Loucy (cell line): Measurements from ENCODE around the gene SYNDIG1.
"Not testable (repeated sequence)": the region's sequence is repeated elsewhere in the genome, so short reads cannot be mapped to it uniquely, and the experiment has no call there.

Experiments
- H2AFZ ChIP-seq: fragments of 200-600 bp; sonication (generic); 2 replicates; pipeline ENCODE4 v1.6.0; 2016; ENCODE audit warnings: antibody characterized with exemption, mild to moderate bottlenecking, low read length, moderate library complexity
- H3F3A ChIP-seq: fragments of 200-600 bp; 2 replicates; pipeline ENCODE4 v1.6.0; 2016; ENCODE audit warnings: antibody characterized with exemption, low read depth, mild to moderate bottlenecking
- H3K27me3 ChIP-seq: fragments of 200-600 bp; sonication (generic); 2 replicates; pipeline ENCODE4 v1.6.1; 2014; ENCODE audit warnings: low read length, mild to moderate bottlenecking; ENCODE audit not compliant: insufficient read depth, poor library complexity, severe bottlenecking
- H3K36me3 ChIP-seq: fragments of 200-600 bp; sonication (generic); 2 replicates; pipeline ENCODE4 v1.6.1; 2016; ENCODE audit warnings: low read length; ENCODE audit not compliant: insufficient read depth
- H3K4me1 ChIP-seq: fragments of 200-600 bp; sonication (generic); 2 replicates; pipeline ENCODE4 v1.5.1; 2014; ENCODE audit warnings: low read length, mild to moderate bottlenecking; ENCODE audit not compliant: insufficient read depth, poor library complexity, severe bottlenecking
- H3K4me2 ChIP-seq: fragments of 200-600 bp; sonication (generic); 2 replicates; pipeline ENCODE4 v1.6.0; 2014; ENCODE audit warnings: antibody characterized with exemption, low read length, low read depth, mild to moderate bottlenecking; ENCODE audit not compliant: poor library complexity, severe bottlenecking
- H3K4me3 ChIP-seq: fragments of 200-600 bp; sonication (generic); 2 replicates; pipeline ENCODE4 v1.5.1; 2014; ENCODE audit warnings: low read length, mild to moderate bottlenecking, mixed read lengths; ENCODE audit not compliant: poor library complexity, severe bottlenecking
- H3K79me2 ChIP-seq: fragments of 200-600 bp; sonication (generic); 2 replicates; pipeline ENCODE4 v1.6.1; 2014; ENCODE audit warnings: low read length; ENCODE audit not compliant: insufficient read depth
- H3K9ac ChIP-seq: fragments of 200-600 bp; sonication (generic); 2 replicates; pipeline ENCODE4 v1.6.0; 2014; ENCODE audit warnings: mild to moderate bottlenecking, low read depth, low read length, moderate library complexity; ENCODE audit not compliant: poor library complexity, severe bottlenecking
- H3K9me2 ChIP-seq: fragments of 200-600 bp; sonication (generic); replicated peaks from 2 replicates; pipeline ENCODE4 v1.6.1; 2016; ENCODE audit warnings: low read depth, low read length, mixed read lengths
- H3K9me3 ChIP-seq: fragments of 200-600 bp; sonication (generic); 2 replicates; pipeline ENCODE4 v1.6.1; 2014; ENCODE audit warnings: mild to moderate bottlenecking, antibody characterized with exemption, low read length, low read depth; ENCODE audit not compliant: insufficient read depth
- H4K20me1 ChIP-seq: fragments of 200-600 bp; sonication (generic); 2 replicates; pipeline ENCODE4 v1.6.0; 2014; ENCODE audit warnings: antibody characterized with exemption, low read length, mild to moderate bottlenecking; ENCODE audit not compliant: insufficient read depth, poor library complexity, severe bottlenecking
- CTCF ChIP-seq: fragments of 200-600 bp; sonication (generic); conservative IDR thresholded peaks from 2 replicates; pipeline ENCODE4 v1.5.1; 2014; ENCODE audit warnings: mild to moderate bottlenecking, antibody characterized with exemption, low read length
- EZH2phosphoT487 ChIP-seq: fragments of 200-600 bp; IDR thresholded peaks from 2 replicates; pipeline ENCODE4 v1.6.1; 2018; ENCODE audit warnings: antibody characterized with exemption, mild to moderate bottlenecking, moderate library complexity, borderline replicate concordance

The SYNDIG1 gene

GRCh38 chr20:24507182-24507853 lies 37.9 kb downstream of the SYNDIG1 start:
- Histone ChIP-seq H3F3A (no peaks in the 10 kb centered on the region), H3K4me3 (no peak overlapping the region), H3K4me2 (no peak overlapping the region), H2AFZ (no peak overlapping the region), H3K79me2 (no peaks in the 10 kb centered on the region), H3K9me3 (no peaks in the 10 kb centered on the region; the same call in 1 of the 2 replicates), H3K9ac (no peak overlapping the region), H4K20me1 (no peaks in the 10 kb centered on the region), H3K36me3 (no peaks in the 10 kb centered on the region), H3K4me1 (no peaks in the 10 kb centered on the region), H3K9me2 (no peaks in the 10 kb centered on the region), H3K27me3 (no peaks in the 10 kb centered on the region)
- TF ChIP-seq EZH2phosphoT487 (no peak), CTCF (no peak)

GRCh38 chr20:24512441-24512840 lies 43.0 kb downstream of the SYNDIG1 start:
- H3K9ac ChIP-seq, H3K36me3 ChIP-seq, H3F3A ChIP-seq, H2AFZ ChIP-seq, H3K27me3 ChIP-seq, H3K4me2 ChIP-seq, H4K20me1 ChIP-seq, H3K4me3 ChIP-seq, H3K79me2 ChIP-seq, H3K4me1 ChIP-seq, H3K9me2 ChIP-seq, H3K9me3 ChIP-seq: not testable (repeated sequence)

GRCh38 chr20:24518515-24518914 lies 49.1 kb downstream of the SYNDIG1 start:
- no peaks in the 10 kb centered on the region for H3F3A ChIP-seq
- TF ChIP-seq EZH2phosphoT487: no peak
- no peak for TF ChIP-seq CTCF
- H3K79me2 ChIP-seq: no peaks in the 10 kb centered on the region
- H3K4me3 ChIP-seq: no peak overlapping the region
- no peaks in the 10 kb centered on the region for H3K36me3 ChIP-seq
- no peaks in the 10 kb centered on the region for H3K27me3 ChIP-seq
- H3K4me1 ChIP-seq: no peaks in the 10 kb centered on the region
- no peak overlapping the region for H3K4me2 ChIP-seq
- H3K9me2 ChIP-seq: no peaks in the 10 kb centered on the region
- H3K9ac ChIP-seq: no peak overlapping the region
- H3K9me3 ChIP-seq: no peaks in the 10 kb centered on the region
- H4K20me1 ChIP-seq: no peaks in the 10 kb centered on the region
- no peak overlapping the region for H2AFZ ChIP-seq

GRCh38 chr20:24519476-24519875 lies 50.0 kb downstream of the SYNDIG1 start:
- Histone ChIP-seq H3K36me3 (no peaks in the 10 kb centered on the region), H3K4me3 (no peak overlapping the region), H3K9me2 (no peaks in the 10 kb centered on the region), H2AFZ (no peak overlapping the region), H3K9ac (no peak overlapping the region), H3K4me1 (no peaks in the 10 kb centered on the region), H4K20me1 (no peaks in the 10 kb centered on the region), H3K79me2 (no peaks in the 10 kb centered on the region), H3K27me3 (no peaks in the 10 kb centered on the region), H3K9me3 (no peaks in the 10 kb centered on the region), H3F3A (no peaks in the 10 kb centered on the region), H3K4me2 (no peak overlapping the region)
- TF ChIP-seq EZH2phosphoT487 (no peak), CTCF (no peak)
